H1 (cell line): ENCODE data around the gene ZNF568. TPM values are rescaled to one million over a fixed set of nuclear protein-coding genes. Genes with fewer than 3 reads are reported as not detected.

Source experiments
- CTCF ChIA-PET: fragments of 300-600 bp; sonication (Branson Sonifier 250); formaldehyde crosslinking; loops from one replicate; lab custom pipeline; 2021; ENCODE audit not compliant: partially characterized antibody; lab: Charles Lee
- POLR2A ChIA-PET: fragments of 300-600 bp; sonication (Branson Sonifier 250); formaldehyde crosslinking; loops from one replicate; lab custom pipeline; 2021; ENCODE audit warnings: inconsistent platforms; ENCODE audit not compliant: partially characterized antibody; lab: Charles Lee
- DNase-seq, 2 experiments: peaks; one replicate each; pipeline versions ENCODE4 v3.0.0 to v3.0.0-alpha.2; 2010 to 2022; ENCODE audit warnings: low spot score in 2 of 2, low read depth in 1 of 2, mixed read lengths in 1 of 2
- FAIRE-seq: peaks from 2 replicates; lab custom pipeline; 2011; peaks lifted over from hg19 to GRCh38; lab: Jason Lieb, UNC
- H2AFZ ChIP-seq: 2 replicates; pipeline ENCODE4 v1.8.1; 2012; ENCODE audit warnings: low read length, inconsistent platforms
- H2AK5ac ChIP-seq: 2 replicates; pipeline ENCODE4 v1.6.1; 2013; ENCODE audit warnings: low read depth, low read length
- H2BK120ac ChIP-seq: replicated peaks from 2 replicates; pipeline ENCODE3; 2013; ENCODE audit warnings: low read depth, low read length, inconsistent platforms
- H2BK12ac ChIP-seq: 2 replicates; pipeline ENCODE4 v1.6.1; 2013; ENCODE audit warnings: low read depth, low read length
- H2BK15ac ChIP-seq: 2 replicates; pipeline ENCODE4 v1.6.1; 2013; ENCODE audit warnings: low read length
- H2BK20ac ChIP-seq: 2 replicates; pipeline ENCODE4 v1.6.1; 2013; ENCODE audit warnings: low read length
- H2BK5ac ChIP-seq: 2 replicates; pipeline ENCODE4 v1.6.1; 2013; ENCODE audit warnings: low read depth, low read length
- H3K14ac ChIP-seq: 2 replicates; pipeline ENCODE4 v1.6.1; 2013; ENCODE audit warnings: inconsistent platforms; ENCODE audit not compliant: insufficient read length
- H3K18ac ChIP-seq: 2 replicates; pipeline ENCODE4 v1.6.1; 2013; ENCODE audit warnings: low read length; ENCODE audit errors: extremely low read depth
- H3K23ac ChIP-seq: 2 replicates; pipeline ENCODE4 v1.6.1; 2013; ENCODE audit warnings: inconsistent platforms; ENCODE audit not compliant: insufficient read length
- H3K23me2 ChIP-seq: 2 replicates; pipeline ENCODE4 v1.6.1; 2013; ENCODE audit warnings: low read depth, low read length
- H3K27ac ChIP-seq: 2 replicates; pipeline ENCODE4 v1.6.1; 2011; ENCODE audit warnings: low read depth, low read length, inconsistent platforms
- H3K27me3 ChIP-seq, 4 experiments: replicated peaks in 1 of 4; 1 replicate in 1 of 4; 2 replicates in 3 of 4; pipeline versions ENCODE4 v1.6.1 to v1.8.1; 2011 to 2013; ENCODE audit warnings: low read length in 3 of 4, mild to moderate bottlenecking in 3 of 4, inconsistent platforms in 2 of 4, mixed read lengths in 2 of 4, moderate library complexity in 1 of 4; ENCODE audit not compliant: control insufficient read depth in 3 of 4, insufficient read depth in 3 of 4; ENCODE audit errors: extremely low read depth in 1 of 4
- H3K36me3 ChIP-seq, 4 experiments: 2 replicates each; pipeline versions ENCODE4 v1.6.1 to v1.8.1; 2011 to 2013; ENCODE audit warnings: mild to moderate bottlenecking in 4 of 4, low read length in 3 of 4, moderate library complexity in 2 of 4, control low read depth in 1 of 4, inconsistent platforms in 1 of 4; ENCODE audit not compliant: insufficient read depth in 4 of 4, control insufficient read depth in 2 of 4
- H3K4ac ChIP-seq: replicated peaks from 2 replicates; pipeline ENCODE3; 2013; ENCODE audit warnings: low read length, low read depth, mixed read lengths, inconsistent platforms; ENCODE audit not compliant: insufficient read length
- H3K4me1 ChIP-seq, 4 experiments: replicated peaks in 1 of 4; 1 replicate in 1 of 4; 2 replicates in 3 of 4; pipeline versions ENCODE4 v1.6.1 to v1.8.1; 2011 to 2013; ENCODE audit warnings: low read length in 3 of 4, inconsistent platforms in 2 of 4, mixed read lengths in 1 of 4; ENCODE audit not compliant: insufficient read depth in 4 of 4, control insufficient read depth in 3 of 4
- H3K4me2 ChIP-seq, 2 experiments: 2 replicates each; pipeline versions ENCODE4 v1.6.1 to v1.8.1; 2011 to 2013; ENCODE audit warnings: low read depth in 2 of 2, low read length in 2 of 2, control low read depth in 1 of 2, inconsistent platforms in 1 of 2, mild to moderate bottlenecking in 1 of 2; ENCODE audit not compliant: insufficient read depth in 1 of 2
- H3K4me3 ChIP-seq, 4 experiments: fragments of 200-600, 300-600 bp in 1 of 4; sonication (generic), shearing (Covaris generic), sonication (Bioruptor Twin) in 1 of 4; 2 replicates each; pipeline versions ENCODE4 v1.5.1 to v1.8.1; 2011 to 2016; ENCODE audit warnings: low read length in 4 of 4, low read depth in 3 of 4, control low read depth in 2 of 4, inconsistent platforms in 2 of 4, mild to moderate bottlenecking in 2 of 4, mixed read lengths in 1 of 4, moderate library complexity in 1 of 4; ENCODE audit not compliant: insufficient read depth in 2 of 4; ENCODE audit errors: extremely low read depth in 1 of 4
- H3K56ac ChIP-seq: replicated peaks from 2 replicates; pipeline ENCODE3; 2013; ENCODE audit warnings: low read depth, mild to moderate bottlenecking, mixed read lengths, low read length, inconsistent platforms; ENCODE audit not compliant: insufficient read length
- H3K79me1 ChIP-seq: 2 replicates; pipeline ENCODE4 v1.6.1; 2013; ENCODE audit warnings: low read depth, low read length, control low read depth
- H3K79me2 ChIP-seq, 2 experiments: 2 replicates each; pipeline versions ENCODE4 v1.6.1 to v1.8.1; 2012 to 2013; ENCODE audit warnings: low read length in 2 of 2, mild to moderate bottlenecking in 2 of 2, inconsistent platforms in 1 of 2; ENCODE audit not compliant: insufficient read depth in 2 of 2, control insufficient read depth in 1 of 2
- H3K9ac ChIP-seq, 4 experiments: replicated peaks in 1 of 4; 1 replicate in 1 of 4; 2 replicates in 3 of 4; pipeline versions ENCODE4 v1.6.1 to v1.8.1; 2011 to 2013; ENCODE audit warnings: low read depth in 3 of 4, low read length in 3 of 4, control low read depth in 2 of 4, mild to moderate bottlenecking in 2 of 4, moderate library complexity in 2 of 4, inconsistent platforms in 1 of 4; ENCODE audit errors: extremely low read depth in 1 of 4
- H3K9me3 ChIP-seq, 2 experiments: 2 replicates each; pipeline versions ENCODE4 v1.6.1 to v1.8.1; 2012 to 2013; ENCODE audit warnings: mild to moderate bottlenecking in 2 of 2, moderate library complexity in 2 of 2, control low read depth in 1 of 2, inconsistent platforms in 1 of 2, low read depth in 1 of 2, low read length in 1 of 2, mixed read lengths in 1 of 2; ENCODE audit not compliant: insufficient read depth in 2 of 2
- H4K20me1 ChIP-seq, 2 experiments: replicated peaks in 1 of 2; 2 replicates each; pipeline versions ENCODE3 to v1.8.1; 2011 to 2013; ENCODE audit warnings: inconsistent platforms in 2 of 2, low read length in 2 of 2, mild to moderate bottlenecking in 1 of 2; ENCODE audit not compliant: insufficient read depth in 2 of 2, control insufficient read depth in 1 of 2
- H4K5ac ChIP-seq: 2 replicates; pipeline ENCODE4 v1.6.1; 2013; ENCODE audit warnings: low read length, low read depth, mixed read lengths, inconsistent platforms; ENCODE audit not compliant: insufficient read length
- H4K8ac ChIP-seq: 2 replicates; pipeline ENCODE4 v1.8.0; 2013; ENCODE audit warnings: mild to moderate bottlenecking, moderate library complexity, low read length, inconsistent platforms; ENCODE audit not compliant: insufficient read depth; ENCODE audit errors: extremely low read depth
- H4K91ac ChIP-seq: replicated peaks from 2 replicates; pipeline ENCODE3; 2013; ENCODE audit warnings: low read length, mixed read lengths, inconsistent platforms; ENCODE audit not compliant: insufficient read length
- SIX5 ChIP-seq: IDR thresholded peaks from 2 replicates; pipeline ENCODE4 v1.6.1; 2011; ENCODE audit warnings: mild to moderate bottlenecking, low read depth, low read length
- ZNF274 ChIP-seq: IDR thresholded peaks from 2 replicates; pipeline ENCODE4 v1.7.0; 2012; ENCODE audit warnings: low read length, borderline replicate concordance; ENCODE audit errors: extremely low read depth
- WGBS, 2 experiments: shearing (Covaris generic) in 1 of 2; methylation state at CpG; one replicate each; pipeline versions ENCODE4 v1.1.6 to v1.1.7; 2013 to 2015; ENCODE audit warnings: low lambda C conversion rate in 2 of 2, mixed read lengths in 2 of 2, inconsistent platforms in 1 of 2, low coverage in 1 of 2, missing lambda C conversion rate in 1 of 2; ENCODE audit not compliant: insufficient replicate concordance in 2 of 2, insufficient coverage in 1 of 2, insufficient read length in 1 of 2; ENCODE audit errors: extremely low coverage in 1 of 2, missing lambda C conversion rate in 1 of 2; 5-methylcytosine and 5-hydroxymethylcytosine counted together
- polyA plus RNA-seq, 7 experiments: library from polyadenylated mRNA; depleted of rRNA in 3 of 7; stranded (reverse) in 5 of 7; unstranded in 2 of 7; fragments of >200 nt in 5 of 7; fragments of 200-250 nt in 2 of 7; gene quantifications; 1 replicate in 5 of 7; 2 replicates in 1 of 7; 4 replicates in 1 of 7; pipeline versions ENCODE4 v1.2.1 to v1.2.3, GENCODE V29; 2011 to 2013; ENCODE audit warnings: missing spikeins in 2 of 7, mixed read lengths in 2 of 7
- total RNA-seq: library from RNA; stranded (reverse); fragmentation: NEBNext Ultra II Directional; extraction: Animal tissue kit (Norgen Biotek cat#: 25700); gene quantifications from 2 replicates; pipeline ENCODE4 v1.2.1, GENCODE V29; 2021

Gene ZNF568
- total and polyA plus RNA-seq, 2 of the 8 experiments (the other 6 are each of a cell fraction or from before 2014, with no cell fraction given) = 1.6 to 2.4 TPM

- Histone ChIP-seq H2BK20ac (no peak overlapping the region), H3K56ac (no peak overlapping the region), H3K4me1 (no peaks in the 10 kb centered on the region), H3K23ac (no peak overlapping the region), H4K91ac (no peak overlapping the region), H2BK12ac (no peak overlapping the region), H3K14ac (no peak overlapping the region), H3K79me2 (no peaks in the 10 kb centered on the region; a peak in 1 of 4 replicates), H3K36me3 (peaks cover 0 to 11% (median 5%) of the 10 kb centered on the region in 4 experiments; a peak in 4 of 8 replicates), H3K9ac (no peak overlapping the region), H3K4me3 (no peak overlapping the region), H3K27ac (no peak overlapping the region), H3K4ac (no peak overlapping the region), H3K9me3 (peaks cover 49 to 52% of the 10 kb centered on the region in 2 experiments), H2AK5ac (no peak overlapping the region), H3K23me2 (no peaks in the 10 kb centered on the region), H3K4me2 (no peak overlapping the region), H4K8ac (no peak overlapping the region), H2BK5ac (no peak overlapping the region), H2BK15ac (no peak overlapping the region), H3K79me1 (no peaks in the 10 kb centered on the region), H2BK120ac (no peak overlapping the region), H4K5ac (no peak overlapping the region), H3K18ac (no peak overlapping the region), H2AFZ (no peak overlapping the region), H4K20me1 (no peaks in the 10 kb centered on the region), H3K27me3 (no peaks in the 10 kb centered on the region)
- ChIA-PET POLR2A (no interaction called here), CTCF (no interaction called here)
- WGBS, 2 experiments = 92% methylated on average over 7 of the region's 8 CpGs; no CpG with 5 or more reads in 1 of the 2 experiments
- DNase-seq (no peak), FAIRE-seq (no peak)
- peak; percentile 60; the same call in 1 of the 2 replicates for TF ChIP-seq ZNF274
- TF ChIP-seq SIX5 = no peak
- TF ChIP-seq, all 59 proteins: peak for 1
Measured at GRCh38 chr19:36997152-36997842, 81.2 kb downstream of the ZNF568 start.
